ENCODE results near the gene MMUT. TPM values are rescaled to one million over a fixed set of nuclear protein-coding genes. Genes with fewer than 3 reads are reported as not detected.
"Not testable (repeated sequence)": the region's sequence is repeated elsewhere in the genome, so short reads cannot be mapped to it uniquely, and the experiment has no call there.

MMUT gene
- total RNA-seq, 1 experiment from 2014 or later, result 8.6 TPM

- DNase-seq (ENCODE audit: low read depth), result peak; percentile 2
Observed at GRCh38 chr6:49430187-49430586, 32.9 kb downstream of the MMUT start.

- peak; percentile 1 for DNase-seq (ENCODE audit: low read depth)
Observed at GRCh38 chr6:49423817-49424216, 39.2 kb downstream of the MMUT start.

DNA sequence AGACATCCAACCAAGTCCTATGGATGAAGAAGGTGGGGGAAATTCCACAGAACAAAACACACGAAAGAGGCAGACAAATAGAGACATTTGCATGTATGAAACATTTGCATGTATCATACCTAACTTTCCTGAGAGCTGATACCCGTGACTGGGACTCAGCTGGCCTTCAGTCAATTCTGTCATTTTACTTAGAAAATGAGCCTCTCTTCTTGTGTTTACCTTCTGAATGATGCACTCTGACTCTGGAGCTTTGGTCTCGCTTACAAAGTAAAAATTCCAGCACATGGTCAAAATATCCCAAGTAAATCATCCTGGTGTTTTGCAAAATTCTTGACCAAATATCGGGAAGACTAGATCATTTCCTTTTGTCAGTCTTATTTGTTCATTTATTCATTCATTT is 46.9 kb downstream of the MMUT start:
- DNase-seq (ENCODE audit: low read depth), result no peak

DNA sequence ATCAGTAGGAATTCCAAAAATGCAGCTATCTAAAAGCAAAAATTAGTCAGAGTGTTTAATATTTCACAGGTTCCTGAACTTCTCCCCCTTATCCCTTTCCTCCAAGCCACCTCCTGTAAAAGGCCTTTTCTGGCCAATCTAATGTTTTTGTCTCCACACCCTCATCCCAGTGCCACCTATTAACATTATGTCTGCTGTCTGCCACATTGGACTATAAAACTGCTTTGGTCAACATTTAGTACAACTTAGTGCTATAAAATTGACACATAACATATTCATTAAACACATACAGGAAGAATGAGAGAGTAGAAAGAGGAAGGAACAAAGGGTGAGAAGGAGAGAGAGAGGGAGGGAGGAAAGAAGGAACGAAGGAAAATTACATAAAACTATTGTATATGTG is 47.7 kb downstream of the MMUT start:
- no peak for DNase-seq (ENCODE audit: low read depth)

- no peak for DNase-seq (ENCODE audit: low read depth)
Observed at GRCh38 chr6:49410564-49410963, 52.5 kb downstream of the MMUT start.

DNA sequence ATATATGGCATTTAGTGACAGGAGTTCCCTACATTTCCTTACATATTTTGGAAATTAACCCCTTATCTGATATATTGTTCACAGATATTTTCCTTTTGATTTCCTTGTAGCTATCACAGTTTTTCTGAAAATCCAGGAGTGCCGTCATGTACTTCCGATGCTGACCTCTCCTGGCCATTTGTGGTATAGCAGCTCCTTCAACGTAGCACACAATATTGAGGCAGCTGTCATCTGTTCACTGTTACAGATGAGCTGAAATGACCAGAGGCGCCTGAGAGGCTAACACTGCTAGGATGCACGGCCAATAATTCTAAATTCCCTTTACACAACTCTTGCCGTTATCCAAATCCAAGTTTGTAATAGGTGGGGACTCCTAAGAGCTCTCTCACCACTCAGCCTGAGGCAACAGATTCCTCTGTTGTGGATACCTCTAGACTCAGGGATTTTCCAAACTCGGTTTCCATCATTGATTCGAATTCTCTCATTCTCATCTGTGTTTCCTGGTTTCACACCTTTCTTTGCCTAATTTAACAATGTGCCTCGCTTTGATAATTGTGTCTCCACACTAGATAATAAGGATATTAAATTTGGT is 53.0 kb downstream of the MMUT start:
- peak; percentile 69 for DNase-seq (ENCODE audit: low read depth)

DNA sequence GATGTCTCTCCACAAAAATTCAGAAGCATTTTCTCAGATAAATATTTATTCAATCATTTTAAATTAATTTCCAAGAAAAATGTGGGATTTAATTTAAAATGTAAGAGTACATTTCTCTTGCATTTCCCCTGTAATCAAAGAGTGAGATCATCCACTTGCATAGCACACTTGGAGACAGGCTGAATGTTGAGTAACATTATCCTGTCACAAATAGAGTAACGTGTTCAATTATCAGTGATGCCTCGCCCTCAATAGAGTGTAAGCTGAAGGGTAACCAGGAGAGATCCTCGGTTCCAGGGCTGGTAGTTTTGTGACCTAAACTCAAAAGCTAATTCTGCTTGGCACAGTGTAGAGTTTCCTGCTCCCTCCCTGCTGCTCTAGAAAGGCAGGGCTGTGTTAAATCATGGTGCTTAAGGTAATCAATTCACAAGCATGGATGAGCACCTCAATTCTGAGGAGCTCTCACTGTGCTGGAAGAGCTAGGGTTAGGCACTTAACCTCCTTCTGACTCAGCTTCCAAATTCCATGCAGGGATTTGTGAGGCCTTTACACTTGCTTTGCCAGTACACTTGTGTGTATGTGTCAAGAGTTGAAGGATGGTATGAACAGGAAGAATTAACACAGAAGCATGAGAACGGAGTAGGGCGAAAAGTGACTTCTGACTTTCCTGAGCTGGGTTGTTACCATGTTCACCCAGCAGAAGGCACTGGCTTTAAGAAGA is 56.6 kb downstream of the MMUT start:
- DNase-seq (ENCODE audit: low read depth), result no peak

DNA sequence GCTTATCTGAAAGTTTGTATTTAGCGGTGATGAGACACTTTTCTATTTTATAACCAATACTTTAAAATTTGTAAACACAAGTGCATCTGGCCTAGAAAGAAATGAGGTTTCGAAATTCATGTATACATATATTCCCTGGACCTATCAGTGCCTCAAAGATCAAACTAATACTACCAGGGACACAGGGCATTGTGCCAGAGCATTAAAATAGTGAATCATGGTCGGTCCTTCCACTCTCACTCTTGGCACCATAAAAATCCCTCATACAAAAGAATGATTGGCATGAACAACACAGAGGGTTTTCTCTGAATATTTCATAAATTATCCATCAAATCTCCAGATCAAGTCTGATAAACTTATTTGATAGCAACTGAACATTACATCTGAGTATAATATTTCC is 62.0 kb downstream of the MMUT start:
- no peak for DNase-seq (ENCODE audit: low read depth)

GRCh38 chr6:49386667-49387508 is 76.2 kb downstream of the MMUT start:
- not testable (repeated sequence) for DNase-seq (ENCODE audit: low read depth)

DNA sequence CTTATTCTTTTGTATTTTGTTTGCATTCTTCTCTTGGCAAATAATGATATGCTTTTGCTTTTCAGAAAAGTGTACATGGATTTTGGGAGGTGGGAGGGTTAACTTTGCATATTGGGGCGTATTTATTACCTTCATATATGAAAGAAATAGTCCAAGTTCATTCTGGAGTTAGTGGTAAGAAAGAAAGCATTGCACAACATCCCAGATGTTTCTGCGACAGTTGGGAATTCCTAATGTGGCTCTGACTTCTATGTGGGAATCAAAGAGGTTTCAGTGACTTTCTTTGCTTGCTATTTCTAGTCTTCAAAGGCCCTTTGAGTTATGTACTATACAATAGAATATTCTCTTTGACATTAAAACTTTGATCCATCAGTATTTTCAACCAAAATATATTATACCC is 78.1 kb downstream of the MMUT start:
- DNase-seq (ENCODE audit: low read depth), result no peak

Other genes starting within 250 kb of the MMUT start
- 10.2 and 10.9 TPM in 2 replicates for gene CENPQ, start 117 bp upstream of the MMUT start, total RNA-seq (2014; rRNA removed; shearing (Covaris generic))
- gene GLYATL3, start 36.7 kb upstream of the MMUT start, total RNA-seq (2014; rRNA removed; shearing (Covaris generic)), result not detected in 2 replicates
- 6.5 and 6.7 TPM in 2 replicates for gene C6orf141, start 87.4 kb upstream of the MMUT start, total RNA-seq (2014; rRNA removed; shearing (Covaris generic))
- gene RHAG, start 173.6 kb upstream of the MMUT start, total RNA-seq (2014; rRNA removed; shearing (Covaris generic)), result 0.05 TPM in 1 of 2 replicates, not detected in the other